ENCODE results near the gene PWWP2B.

PWWP2B gene

GRCh38 chr10:132397036-132397541, at the start of gene PWWP2B:
Gene PWWP2B, plus strand, starts transcription at chr10:132397200. Its CDS starts 27 bp downstream, at chr10:132397227.
- DNase-seq (ENCODE audit: low read depth in 2 of 2) = no peak

- no peak for DNase-seq (ENCODE audit: low read depth in 2 of 2)
These were observed 49.6 kb upstream of the PWWP2B start for GRCh38 chr10:132347211-132347930.

DNA sequence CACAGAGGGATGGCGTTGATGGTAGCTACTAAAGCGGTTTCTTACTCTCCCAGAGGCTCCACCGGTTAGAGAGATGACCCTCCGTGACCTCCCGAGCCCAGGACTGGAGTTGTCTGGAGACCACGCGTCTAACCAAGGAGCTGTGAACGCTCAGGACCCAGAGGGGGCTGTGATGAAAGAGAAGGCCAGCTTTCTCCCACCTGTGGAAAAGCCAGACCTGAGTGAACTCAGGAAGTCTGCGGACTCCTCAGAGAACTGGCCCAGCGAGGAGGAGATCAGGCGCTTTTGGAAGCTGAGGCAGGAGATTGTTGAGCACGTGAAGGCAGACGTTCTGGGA, 49.1 kb upstream of the PWWP2B start:
- DNase-seq (ENCODE audit: low read depth in 2 of 2) = no peak

- DNase-seq (ENCODE audit: low read depth in 2 of 2) = no peak
These were observed 47.2 kb upstream of the PWWP2B start for GRCh38 chr10:132349766-132350165.

- DNase-seq (ENCODE audit: low read depth in 2 of 2) = no peak
These were observed 46.6 kb upstream of the PWWP2B start for GRCh38 chr10:132350391-132350790.

GRCh38 chr10:132350946-132351345, 46.1 kb upstream of the PWWP2B start:
- DNase-seq (ENCODE audit: low read depth in 2 of 2) = no peak

- DNase-seq (ENCODE audit: low read depth in 2 of 2) = no peak
These were observed 45.4 kb upstream of the PWWP2B start for GRCh38 chr10:132351611-132352010.

DNA sequence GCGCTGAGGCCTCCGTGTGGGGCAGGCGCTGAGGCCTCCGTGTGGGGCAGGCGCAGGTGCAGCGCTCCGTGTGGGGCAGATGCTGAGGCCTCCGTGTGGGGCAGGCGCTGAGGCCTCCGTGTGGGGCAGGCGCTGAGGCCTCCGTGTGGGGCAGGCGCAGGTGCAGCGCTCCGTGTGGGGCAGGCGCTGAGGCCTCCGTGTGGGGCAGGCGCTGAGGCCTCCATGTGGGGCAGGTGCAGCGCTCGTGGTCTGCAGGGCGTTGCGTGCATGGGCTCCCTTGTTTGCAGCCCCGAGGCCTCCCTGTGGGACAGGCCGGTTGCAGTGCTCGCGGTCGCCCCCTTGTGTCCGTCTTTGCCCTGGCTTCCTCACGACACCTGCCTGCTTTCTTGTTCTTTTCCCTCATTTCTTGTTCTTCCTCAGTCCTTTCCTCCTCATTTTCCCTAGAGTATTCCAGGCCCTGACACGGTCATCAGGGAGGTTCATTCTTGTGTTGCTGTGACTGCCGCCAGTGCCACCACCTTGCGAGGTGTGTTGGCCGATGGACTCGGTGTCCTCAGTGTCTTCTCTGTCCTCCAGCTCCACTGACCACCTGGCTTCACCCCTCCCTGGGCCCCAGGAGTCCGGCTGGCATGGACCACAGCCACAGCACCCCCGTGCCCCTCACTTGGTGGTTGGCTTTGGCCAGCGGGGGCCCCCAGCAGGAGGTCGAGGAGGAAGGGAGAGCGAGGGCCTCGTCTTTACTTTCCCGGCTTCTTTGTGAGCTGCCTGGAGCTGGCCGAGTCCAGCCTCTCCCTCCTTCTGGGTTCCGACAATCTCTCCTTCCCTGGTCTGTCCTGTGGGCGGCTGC, 44.3 kb upstream of the PWWP2B start:
- peak; percentile 57 to 69 for DNase-seq (ENCODE audit: low read depth in 2 of 2)

- no peak for DNase-seq (ENCODE audit: low read depth in 2 of 2)
These were observed 43.3 kb upstream of the PWWP2B start for GRCh38 chr10:132353456-132354355.

DNA sequence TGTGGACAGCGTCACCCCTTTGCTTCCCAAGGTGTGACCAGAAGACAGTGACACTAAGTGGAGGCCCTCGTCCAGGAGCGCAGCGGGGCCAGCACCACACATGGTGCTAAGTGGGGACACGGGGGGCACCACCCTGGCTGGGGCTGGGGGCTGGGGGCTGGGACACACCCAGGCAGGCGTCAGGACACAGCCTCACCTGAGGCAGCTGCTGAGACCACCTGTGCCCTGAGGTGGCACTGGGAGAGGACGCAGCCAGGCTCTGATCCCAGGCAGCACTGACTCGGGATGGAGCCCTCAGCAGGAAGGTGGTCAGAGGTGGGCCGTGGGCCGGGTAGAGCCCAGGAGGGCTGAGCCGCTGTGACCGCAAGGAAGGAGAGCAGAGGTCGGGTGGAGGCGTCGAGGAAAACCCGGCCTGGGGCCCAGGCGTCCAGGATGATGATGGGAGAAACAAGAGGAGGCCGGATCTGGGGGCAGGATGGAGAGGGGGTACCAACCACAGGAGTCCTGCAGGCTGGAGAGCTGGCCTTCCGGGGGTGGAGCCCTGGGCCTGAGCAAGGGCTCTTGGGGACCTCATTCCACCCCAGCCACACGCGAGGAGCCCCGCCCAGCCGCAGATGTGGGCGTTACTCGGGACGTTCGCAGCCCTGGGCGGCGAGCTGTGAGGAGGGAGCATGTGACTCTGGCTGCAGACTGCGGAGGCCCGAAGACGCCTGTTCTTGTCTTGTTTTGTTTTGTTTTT, 42.5 kb upstream of the PWWP2B start:
- DNase-seq (ENCODE audit: low read depth in 2 of 2) = no peak

DNA sequence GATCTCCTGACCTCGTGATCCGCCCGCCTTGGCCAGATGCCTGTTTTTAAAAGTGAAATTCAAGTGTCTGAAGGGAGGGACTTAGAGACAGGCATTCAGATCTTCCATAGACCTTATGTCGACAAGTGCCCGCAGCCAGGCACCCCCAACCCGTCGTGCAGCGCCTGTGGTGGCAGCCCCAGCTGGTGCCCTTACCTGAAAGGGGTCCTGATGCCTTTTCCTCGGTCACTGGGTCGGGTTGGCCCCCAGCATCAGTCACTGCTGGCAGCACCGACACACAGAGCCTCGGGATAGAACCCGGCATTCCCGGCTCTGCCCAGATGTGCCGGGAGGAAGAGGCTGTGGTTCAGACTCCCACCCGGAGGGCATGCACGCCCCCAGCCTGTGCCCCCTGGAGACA, 41.7 kb upstream of the PWWP2B start:
- DNase-seq (ENCODE audit: low read depth in 2 of 2) = no peak

DNA sequence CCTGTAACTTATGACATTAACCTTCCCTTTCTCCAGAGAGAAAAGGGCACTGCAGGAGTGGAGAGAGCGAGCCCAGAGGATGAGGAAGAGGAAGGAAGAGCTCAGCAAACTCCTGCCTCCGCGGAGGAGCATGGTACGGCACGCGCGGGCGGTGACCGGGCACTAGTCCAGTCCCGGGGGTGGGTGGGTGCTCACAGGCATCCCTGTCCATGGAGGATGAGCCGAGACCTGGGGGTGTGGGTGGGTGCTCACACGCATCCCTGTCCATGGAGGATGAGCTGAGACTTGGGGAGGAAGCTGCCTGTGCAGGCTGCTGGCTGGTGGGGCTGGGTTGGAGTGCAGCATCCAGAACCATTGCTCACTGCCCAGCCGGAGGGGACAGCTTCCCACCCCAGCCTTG, 41.2 kb upstream of the PWWP2B start:
- no peak for DNase-seq (ENCODE audit: low read depth in 2 of 2)

GRCh38 chr10:132356621-132357195, 40.3 kb upstream of the PWWP2B start:
- DNase-seq (ENCODE audit: low read depth in 2 of 2) = no peak

DNA sequence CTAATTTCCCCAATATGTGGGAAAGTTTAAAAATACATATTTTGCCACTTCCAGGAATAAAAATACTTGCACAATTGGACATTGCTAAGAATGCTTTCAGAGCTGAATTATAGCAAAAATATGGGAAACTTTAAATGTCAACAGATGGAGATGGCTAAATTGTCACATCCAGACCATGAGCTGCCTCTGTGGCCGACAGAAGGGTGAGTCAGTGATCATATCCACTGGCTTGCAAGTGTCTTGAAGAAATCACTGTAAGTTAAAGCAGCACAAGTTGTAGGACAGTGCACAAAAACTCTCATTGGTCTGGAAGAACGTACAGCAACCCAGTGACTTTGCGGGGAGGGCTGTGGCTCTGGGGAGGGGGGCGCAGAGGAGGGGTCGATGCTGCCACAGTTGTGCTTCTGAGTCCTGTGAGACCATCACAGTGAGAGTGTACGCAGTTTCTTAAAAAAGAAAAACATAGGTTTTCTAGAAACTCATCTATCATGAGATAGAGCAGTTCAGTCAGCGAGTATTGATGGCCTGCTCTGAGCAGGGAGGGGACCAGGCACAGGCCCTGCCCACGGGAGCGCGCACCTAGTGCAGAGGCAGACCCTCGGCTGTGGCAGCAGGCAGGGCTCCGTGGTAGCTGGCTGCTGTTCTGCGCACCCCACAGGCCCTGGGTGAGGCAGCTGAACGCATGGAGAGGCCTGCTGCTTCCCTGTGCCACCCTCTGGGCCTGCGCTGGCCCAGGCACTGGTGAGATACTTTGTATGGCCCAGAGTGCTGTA, 39.5 kb upstream of the PWWP2B start:
- no peak for DNase-seq (ENCODE audit: low read depth in 2 of 2)

DNA sequence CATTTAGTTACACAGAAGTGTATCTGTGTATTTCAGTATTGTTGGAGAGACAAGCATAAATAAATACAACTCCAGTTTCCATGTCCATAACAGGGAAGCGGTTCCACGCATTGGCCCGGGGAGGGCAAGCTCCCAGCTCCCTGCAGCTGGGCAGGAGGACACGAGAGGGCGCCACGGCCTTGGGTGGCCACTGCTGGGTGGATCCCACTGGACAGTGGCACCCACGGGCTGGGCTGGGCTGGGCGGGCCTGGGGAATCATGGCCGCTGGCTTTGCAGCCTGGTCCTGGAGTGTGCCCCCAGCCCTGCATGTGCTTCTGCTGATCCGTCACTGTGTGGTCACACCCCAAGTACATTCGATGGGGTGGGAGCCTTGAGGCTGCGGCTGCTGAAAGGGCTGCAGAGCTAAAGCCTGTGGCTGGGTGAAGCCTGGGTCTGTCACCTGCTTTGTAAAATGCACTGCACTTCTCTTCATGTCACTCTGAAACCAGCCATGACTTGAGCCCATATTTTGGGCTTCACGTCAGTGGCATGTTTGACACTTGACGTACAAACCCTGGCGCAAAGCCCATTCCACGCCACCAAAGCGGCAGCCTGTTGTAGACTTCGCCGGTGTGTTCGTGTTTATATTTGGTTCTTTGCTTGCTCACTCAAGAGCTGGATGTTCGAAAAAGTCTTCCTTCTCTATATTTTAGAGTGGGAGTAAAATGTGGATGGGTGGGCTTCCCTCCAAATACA, 37.5 kb upstream of the PWWP2B start:
- DNase-seq (ENCODE audit: low read depth in 2 of 2) = no peak

GRCh38 chr10:132360766-132361447, 36.1 kb upstream of the PWWP2B start:
- DNase-seq (ENCODE audit: low read depth in 2 of 2) = peak in 1 of 2 donors; percentile 17

DNA sequence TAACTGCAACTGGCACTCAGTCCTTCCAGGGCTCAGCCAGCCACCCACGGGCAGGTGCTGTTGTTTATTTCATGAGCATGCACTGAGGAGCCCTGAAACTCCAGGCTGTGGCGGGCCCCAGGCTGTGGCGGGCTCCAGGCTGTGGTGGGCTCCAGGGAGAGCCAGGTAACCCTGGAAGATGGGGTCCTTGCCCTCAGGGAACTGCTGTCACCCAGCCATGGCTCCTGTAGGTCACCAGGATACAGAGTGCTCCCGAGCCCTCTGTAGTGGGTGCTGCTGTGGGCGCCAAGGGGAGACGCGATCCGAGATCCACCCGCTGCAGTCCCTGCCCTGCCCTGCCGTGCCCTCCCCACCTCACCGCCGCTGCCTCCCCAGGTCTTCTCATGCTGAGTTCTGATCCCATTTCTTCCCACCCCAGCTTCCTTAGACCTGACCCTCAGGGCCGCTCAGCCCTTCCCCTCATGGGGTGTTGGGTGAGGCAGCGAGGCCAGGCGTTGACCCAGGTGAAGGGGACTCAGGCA, 35.4 kb upstream of the PWWP2B start:
- no peak for DNase-seq (ENCODE audit: low read depth in 2 of 2)

GRCh38 chr10:132362151-132362611, 34.8 kb upstream of the PWWP2B start:
- DNase-seq (ENCODE audit: low read depth in 2 of 2) = no peak
